NK-92 (cell line): Measurements from ENCODE around the gene SNRPD3.
"Not testable (repeated sequence)": the region's sequence is repeated elsewhere in the genome, so short reads cannot be mapped to it uniquely, and the experiment has no call there.

ENCODE experiments used
- DNase-seq: peaks from one replicate; lab custom pipeline; 2025; ENCODE audit not compliant: unreplicated experiment; lab: John Stamatoyannopoulos, UW

The SNRPD3 gene

GRCh38 chr22:24607429-24607983 is 51.7 kb downstream of the SNRPD3 start:
- not testable (repeated sequence) for DNase-seq

DNA sequence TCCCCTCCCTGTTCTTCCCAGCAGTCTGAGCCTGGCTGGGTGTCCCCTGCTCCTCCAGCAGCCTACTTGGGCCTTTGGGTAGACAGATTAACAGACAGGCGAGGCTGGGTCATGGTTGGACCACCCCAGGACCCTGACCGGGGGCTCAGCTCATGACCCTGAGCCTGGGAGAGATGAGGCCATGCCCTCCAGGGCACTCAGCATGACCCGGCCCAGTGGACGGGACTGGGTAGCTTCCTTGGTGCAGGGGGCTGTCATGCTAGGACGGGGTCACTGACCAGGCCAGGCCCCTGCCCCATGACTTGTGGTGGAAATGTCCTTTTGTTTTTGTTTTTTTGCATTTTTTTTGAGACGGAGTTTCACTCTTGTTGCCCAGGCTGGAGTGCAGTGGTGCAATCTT is 52.5 kb downstream of the SNRPD3 start:
- not testable (repeated sequence) for DNase-seq

DNA sequence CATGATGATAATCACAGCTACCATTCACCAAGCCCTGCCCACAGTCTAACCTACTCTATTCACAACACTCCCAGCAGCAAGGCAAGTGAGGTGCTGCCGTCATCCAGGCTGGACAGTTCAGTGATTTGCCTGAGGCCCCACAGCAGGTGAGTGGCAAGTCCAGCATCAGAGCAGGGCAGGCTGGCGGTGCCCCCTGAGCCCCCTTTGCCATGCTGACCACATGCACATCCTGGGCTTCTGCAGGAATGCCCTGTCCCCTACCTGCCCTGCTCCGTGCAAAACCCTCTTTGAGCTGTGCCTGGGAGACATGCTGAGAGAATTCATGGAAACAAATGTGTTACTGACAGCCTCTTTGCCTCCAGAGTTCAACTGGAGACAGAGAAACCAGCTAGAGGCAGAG is 54.1 kb downstream of the SNRPD3 start:
- DNase-seq = not testable (repeated sequence)

GRCh38 chr22:24614794-24615193 is 59.0 kb downstream of the SNRPD3 start:
- DNase-seq = not testable (repeated sequence)

DNA sequence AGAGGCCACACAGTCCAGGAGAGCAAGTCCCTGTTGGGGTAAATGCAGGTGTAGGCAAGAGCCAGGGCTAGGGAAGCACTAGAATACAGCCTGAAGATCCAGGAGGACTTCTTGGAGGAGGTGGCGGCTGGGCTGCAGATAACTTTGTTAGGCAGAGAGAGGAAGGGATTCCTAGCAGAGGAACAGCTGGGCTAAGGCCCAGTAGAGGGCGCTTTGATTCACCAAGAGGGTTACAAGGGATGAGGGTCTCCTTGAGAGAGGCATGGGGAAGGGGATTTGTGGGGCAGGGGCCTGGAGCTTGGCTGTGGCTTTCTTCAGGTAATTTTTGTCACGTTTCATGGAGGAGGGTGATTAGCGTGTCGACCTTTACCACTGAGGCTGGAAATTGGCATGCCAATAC is 65.4 kb downstream of the SNRPD3 start:
- not testable (repeated sequence) for DNase-seq

GRCh38 chr22:24622596-24622995 is 66.8 kb downstream of the SNRPD3 start:
- not testable (repeated sequence) for DNase-seq
